GM19452 (cell line): ENCODE results near the gene CFAP52.
"Not testable (repeated sequence)": the region's sequence is repeated elsewhere in the genome, so short reads cannot be mapped to it uniquely, and the experiment has no call there.

Experiments
- ATAC-seq: cut with Tn5 transposase; IDR thresholded peaks from one replicate; pipeline ENCODE4 v1.9.1; 2021; ENCODE audit not compliant: unreplicated experiment

CFAP52 gene

GRCh38 chr17:9644910-9645751 lies 68.7 kb downstream of the CFAP52 start, which contains the start of gene USP43:
USP43 (plus strand) TSS chr17:9645517; CDS start chr17:9645633, 116 bp downstream.
- ATAC-seq: no peak

DNA sequence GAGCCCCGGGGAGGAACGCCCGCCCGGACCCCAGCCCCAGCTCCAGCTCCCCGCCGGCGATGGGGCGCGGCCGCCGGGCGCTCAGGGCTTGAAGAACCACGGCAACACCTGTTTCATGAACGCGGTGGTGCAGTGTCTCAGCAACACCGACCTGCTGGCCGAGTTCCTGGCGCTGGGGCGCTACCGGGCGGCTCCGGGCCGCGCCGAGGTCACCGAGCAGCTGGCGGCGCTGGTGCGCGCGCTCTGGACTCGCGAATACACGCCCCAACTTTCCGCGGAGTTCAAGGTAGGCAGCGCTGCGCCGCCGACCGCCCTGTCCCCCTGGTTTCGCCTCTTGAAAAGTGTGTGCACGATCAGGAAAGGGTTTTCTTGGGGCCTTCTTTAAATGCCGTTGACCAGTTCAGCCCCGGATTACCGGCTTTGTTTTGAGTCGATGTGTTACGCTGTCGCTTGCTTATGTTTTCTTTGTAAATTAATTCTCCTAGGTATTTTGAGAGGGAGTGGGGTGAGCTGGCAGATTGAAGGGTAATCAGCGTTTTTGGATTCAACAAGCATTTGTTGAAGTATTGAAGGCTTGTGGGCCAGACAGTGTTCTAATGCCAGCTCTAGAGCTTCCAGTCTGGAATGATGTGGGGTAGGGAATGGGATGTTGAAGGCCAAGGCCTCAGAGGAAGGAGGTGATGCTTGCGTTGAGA lies 69.6 kb downstream of the CFAP52 start:
- ATAC-seq: no peak

- no peak for ATAC-seq
These were observed 70.1 kb downstream of the CFAP52 start for GRCh38 chr17:9646546-9646885.

DNA sequence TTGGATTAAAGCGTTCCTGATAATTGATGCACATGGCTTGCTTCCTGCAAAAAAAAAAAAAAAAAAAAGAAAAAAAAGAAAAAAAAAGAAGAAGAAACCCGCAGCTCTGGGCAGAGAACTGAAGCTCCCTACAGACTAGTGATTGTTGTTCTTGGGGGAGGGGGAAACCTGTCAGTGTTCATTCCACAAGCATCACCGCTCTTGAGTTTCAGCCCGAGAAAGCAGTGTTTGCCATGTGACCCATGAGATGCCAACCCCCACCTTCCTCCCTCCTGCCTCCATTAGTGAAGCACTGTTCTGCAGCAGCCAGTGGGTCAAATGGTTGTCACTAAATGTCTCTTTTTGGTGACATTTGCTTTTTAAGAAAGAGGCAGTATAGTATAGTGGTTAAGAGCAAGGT lies 70.6 kb downstream of the CFAP52 start:
- no peak for ATAC-seq

GRCh38 chr17:9648521-9649110 lies 72.2 kb downstream of the CFAP52 start:
- no peak for ATAC-seq

- no peak for ATAC-seq
These were observed 82.3 kb downstream of the CFAP52 start for GRCh38 chr17:9658593-9659211.

DNA sequence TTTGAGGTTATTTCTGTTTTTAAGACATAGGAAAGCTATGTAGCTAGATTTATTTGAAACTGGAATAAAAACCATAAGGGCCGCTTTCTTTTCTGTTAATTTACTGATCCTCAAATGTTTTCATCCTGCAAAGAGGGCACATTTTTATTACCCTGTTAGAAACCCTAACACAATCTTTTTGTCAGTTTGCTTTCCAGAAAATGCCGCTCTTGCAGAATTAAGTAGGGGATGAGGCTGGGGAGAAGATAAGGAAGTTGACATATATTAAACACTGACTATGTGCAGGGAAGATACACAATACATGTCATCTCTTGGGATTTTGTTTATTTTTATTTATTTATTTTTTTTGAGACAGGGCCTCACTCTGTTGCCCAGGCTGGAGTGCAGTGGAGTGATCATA lies 84.6 kb downstream of the CFAP52 start:
- no peak for ATAC-seq

GRCh38 chr17:9663511-9663910 lies 87.1 kb downstream of the CFAP52 start:
- not testable (repeated sequence) for ATAC-seq

- ATAC-seq: no peak
These were observed 90.1 kb downstream of the CFAP52 start for GRCh38 chr17:9666461-9667050.

DNA sequence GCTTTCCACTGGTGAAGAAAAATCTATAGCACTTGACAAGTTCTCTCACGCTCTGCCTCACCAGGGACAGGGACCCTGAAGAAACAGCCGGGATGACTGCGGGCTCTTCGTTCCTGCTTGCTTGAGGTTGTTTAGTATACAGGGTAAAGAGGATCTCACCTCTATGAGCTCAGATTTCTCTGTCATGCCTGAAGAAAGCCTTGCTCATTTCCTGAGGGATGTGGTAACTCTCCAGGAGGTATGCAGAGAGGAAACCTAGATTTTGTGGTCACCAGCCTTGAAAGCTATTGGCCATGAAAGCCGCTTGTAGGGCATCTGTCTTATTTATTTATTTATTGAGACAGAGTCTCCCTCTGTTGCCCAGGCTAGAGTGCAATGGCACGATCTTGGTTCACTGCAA lies 92.1 kb downstream of the CFAP52 start:
- no peak for ATAC-seq

- ATAC-seq: no peak
These were observed 93.1 kb downstream of the CFAP52 start for GRCh38 chr17:9669551-9670008.

- no peak for ATAC-seq
These were observed 94.2 kb downstream of the CFAP52 start for GRCh38 chr17:9670596-9670995.

- no peak for ATAC-seq
These were observed 95.1 kb downstream of the CFAP52 start for GRCh38 chr17:9671559-9671958.

- ATAC-seq: no peak
These were observed 95.8 kb downstream of the CFAP52 start for GRCh38 chr17:9672266-9672665.

DNA sequence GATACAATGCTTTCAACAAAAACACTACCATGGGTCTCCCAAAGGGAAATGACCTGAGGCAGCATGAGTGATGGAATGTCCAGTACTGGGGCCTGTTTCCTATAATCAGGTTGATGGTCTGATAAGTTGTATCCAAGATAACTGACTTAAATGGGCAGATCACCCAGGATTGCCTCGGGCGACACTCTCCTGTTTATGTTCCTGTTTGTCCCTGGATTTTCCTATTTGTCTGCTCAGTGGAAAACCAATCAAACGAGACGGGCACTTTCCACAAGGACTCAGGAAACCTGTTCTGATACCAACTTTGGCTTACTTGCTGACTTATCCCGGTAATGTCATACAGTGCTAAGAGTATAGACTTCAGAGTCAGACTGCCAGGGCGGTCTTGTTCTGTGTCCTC lies 96.2 kb downstream of the CFAP52 start:
- no peak for ATAC-seq

DNA sequence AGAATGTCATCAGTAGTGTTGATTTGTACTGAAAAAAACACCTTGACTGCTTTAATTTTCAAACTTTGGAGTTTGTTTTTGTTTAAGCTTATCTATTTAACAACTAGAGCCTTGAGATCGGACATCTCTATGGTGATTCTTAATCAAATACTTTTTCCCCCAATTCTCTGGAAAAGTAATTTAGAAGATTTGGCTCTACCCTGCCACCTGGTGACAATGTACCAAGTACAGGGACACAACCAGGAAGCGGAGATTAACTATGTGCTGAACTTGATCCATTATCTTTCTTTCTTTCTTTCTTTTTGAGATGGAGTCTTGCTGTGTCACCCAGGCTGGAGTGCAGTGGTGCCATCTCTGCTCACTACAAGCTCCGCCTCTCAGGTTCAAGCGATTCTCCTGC lies 99.6 kb downstream of the CFAP52 start:
- ATAC-seq: no peak

DNA sequence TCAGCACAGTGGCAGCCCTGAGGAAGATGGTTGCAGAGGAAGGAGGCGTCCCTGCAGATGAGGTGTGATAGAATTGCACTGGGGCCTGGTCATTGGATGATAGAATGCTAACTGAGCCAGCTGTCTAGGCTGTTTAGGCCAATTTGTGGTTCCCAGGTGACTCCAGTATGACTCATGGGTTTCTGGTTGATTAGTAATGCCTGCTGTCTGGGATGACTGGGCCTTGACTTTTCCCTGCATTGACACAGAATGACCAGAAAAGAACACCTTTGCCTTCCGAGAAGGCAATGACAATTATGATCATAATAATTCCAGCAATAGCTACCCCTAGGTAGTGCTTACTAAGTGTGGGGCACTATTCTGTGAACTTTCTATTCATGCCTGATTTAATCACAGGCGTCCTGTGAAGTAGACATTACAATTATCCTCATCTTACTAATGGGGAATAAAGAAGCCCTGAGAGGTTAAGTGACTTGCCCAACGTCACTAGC lies 100.4 kb downstream of the CFAP52 start:
- ATAC-seq: no peak

DNA sequence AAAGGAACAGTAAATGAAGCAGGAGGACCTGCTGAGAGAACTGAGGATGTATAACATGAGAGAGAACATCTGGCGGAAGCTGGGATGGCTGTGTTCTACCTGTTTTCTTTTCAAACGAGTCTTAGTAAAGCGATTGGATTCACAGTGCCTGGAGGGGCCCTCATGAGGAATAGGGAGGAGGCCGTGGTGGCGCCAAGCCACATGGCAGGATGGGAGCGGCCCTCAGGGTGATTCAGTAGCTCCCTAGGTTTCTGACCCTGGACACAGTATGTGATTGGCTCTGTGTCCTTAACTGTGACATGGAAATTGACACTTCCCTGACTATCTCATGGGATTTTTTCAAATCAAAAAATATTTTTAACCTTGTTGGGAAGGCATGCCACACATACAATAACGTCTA lies 101.0 kb downstream of the CFAP52 start:
- ATAC-seq: no peak

DNA sequence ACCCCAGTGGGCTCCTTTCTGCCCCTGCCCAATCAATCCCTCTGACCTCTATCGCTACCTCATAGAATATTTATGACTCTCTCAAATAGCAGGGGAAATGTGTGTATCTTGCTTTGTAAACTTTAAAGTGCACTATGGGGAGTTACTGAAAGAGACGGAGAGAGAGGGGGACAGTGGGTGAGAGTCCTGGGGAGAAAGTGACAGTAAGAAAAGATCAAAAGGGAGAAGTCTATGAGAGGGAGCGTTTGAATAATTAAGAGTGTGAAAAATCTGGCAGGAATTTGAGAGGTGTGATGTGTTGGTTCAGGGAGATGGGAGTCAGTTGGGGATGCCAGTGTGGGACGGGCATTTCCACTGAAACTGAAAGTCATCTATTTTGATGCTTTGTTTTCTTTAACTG lies 101.5 kb downstream of the CFAP52 start:
- ATAC-seq: no peak

GRCh38 chr17:9684955-9685621 lies 108.6 kb downstream of the CFAP52 start:
- no peak for ATAC-seq
